ENCODE data around the gene ESRRA. TPM values are rescaled to one million over a fixed set of nuclear protein-coding genes. Genes with fewer than 3 reads are reported as not detected.

ESRRA gene
- total and polyA plus RNA-seq, 2 of the 8 experiments (the other 6 are each of a cell fraction or from before 2014, with no cell fraction given), result 18.2 to 37.0 TPM

GRCh38 chr11:64262271-64263002, 42.9 kb upstream of the ESRRA start (continued):
- TF ChIP-seq FOSL1 (IDR thresholded peaks at IDR 0.05; ENCODE audit: insufficient read depth, low read depth, low read length), result no peak
- TF ChIP-seq RXRA (IDR thresholded peaks at IDR 0.05; ENCODE audit: insufficient read depth, low read depth, low read length), result no peak
- no peak for TF ChIP-seq CBX8 (IDR thresholded peaks at IDR 0.05; ENCODE audit: borderline replicate concordance, low read depth, low read length)
- TF ChIP-seq TEAD4 (IDR thresholded peaks at IDR 0.05; ENCODE audit: low read depth, low read length), result no peak
- no peak for TF ChIP-seq SP1 (IDR thresholded peaks at IDR 0.05; ENCODE audit: low read depth, low read length)
- no peak for TF ChIP-seq POU5F1 (IDR thresholded peaks at IDR 0.05; ENCODE audit: low read depth, low read length)
- TF ChIP-seq POLR2A (IDR thresholded peaks at IDR 0.05; ENCODE audit: control extremely low read depth in 1 of 2, low read depth in 2 of 2, low read length in 2 of 2), result no peak
- TF ChIP-seq SAP30 (IDR thresholded peaks at IDR 0.05; ENCODE audit: insufficient read depth, insufficient replicate concordance, low read length), result no peak
- TF ChIP-seq YY1 (IDR thresholded peaks at IDR 0.05; ENCODE audit: low read depth, low read length), result no peak
- no peak for TF ChIP-seq E2F6 (IDR thresholded peaks at IDR 0.05)
- no peak for TF ChIP-seq TAF1 (IDR thresholded peaks at IDR 0.05; ENCODE audit: low read depth, low read length)
- TF ChIP-seq SP4 (IDR thresholded peaks at IDR 0.05; ENCODE audit: low read length), result no peak
